HG03103 (cell line): ENCODE data around the gene NAA38.
"Not testable (repeated sequence)": the region's sequence is repeated elsewhere in the genome, so short reads cannot be mapped to it uniquely, and the experiment has no call there.

ENCODE experiments used
- ATAC-seq: cut with Tn5 transposase; IDR thresholded peaks from one replicate; pipeline ENCODE4 v1.9.1; 2021; ENCODE audit warnings: low read depth; ENCODE audit not compliant: unreplicated experiment

NAA38 gene

DNA sequence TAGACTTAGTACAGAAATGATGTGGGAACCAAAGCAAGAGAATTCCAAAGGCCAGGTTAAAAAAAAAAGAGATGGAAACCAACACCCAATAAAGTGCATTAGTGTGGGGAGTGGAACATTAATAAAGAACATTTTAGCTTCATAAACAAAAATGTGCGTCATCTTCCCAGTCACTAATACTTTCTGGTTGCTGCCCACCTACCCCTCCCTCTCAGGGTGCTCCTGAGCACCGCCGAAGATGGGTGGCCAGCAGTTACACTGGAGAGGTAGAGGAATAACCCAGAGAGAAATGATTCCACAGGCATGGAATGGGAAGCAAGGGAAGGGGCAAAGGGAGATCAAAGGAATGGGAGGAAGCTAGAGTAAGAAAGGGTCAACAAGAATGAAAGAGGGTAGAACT is 25.3 kb upstream of the NAA38 start:
- no peak for ATAC-seq

DNA sequence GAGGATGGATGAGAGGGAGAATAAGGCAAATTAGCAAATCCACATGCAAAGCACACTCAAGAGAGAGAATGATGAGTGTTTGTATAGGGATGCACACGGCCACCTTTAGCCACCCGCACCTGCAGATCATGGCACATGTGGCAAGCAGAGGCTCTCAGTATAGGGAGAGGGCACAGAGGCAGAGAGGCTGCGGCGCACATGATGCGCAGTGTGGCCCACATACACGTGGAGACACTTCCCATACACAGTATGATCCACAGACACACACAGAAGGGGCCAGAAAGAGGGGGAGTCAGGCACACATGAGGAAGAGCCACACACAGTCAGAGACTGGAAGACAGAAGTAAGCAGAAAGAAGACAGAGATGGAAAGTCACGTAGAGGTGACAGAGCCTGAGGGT is 24.7 kb upstream of the NAA38 start:
- no peak for ATAC-seq

DNA sequence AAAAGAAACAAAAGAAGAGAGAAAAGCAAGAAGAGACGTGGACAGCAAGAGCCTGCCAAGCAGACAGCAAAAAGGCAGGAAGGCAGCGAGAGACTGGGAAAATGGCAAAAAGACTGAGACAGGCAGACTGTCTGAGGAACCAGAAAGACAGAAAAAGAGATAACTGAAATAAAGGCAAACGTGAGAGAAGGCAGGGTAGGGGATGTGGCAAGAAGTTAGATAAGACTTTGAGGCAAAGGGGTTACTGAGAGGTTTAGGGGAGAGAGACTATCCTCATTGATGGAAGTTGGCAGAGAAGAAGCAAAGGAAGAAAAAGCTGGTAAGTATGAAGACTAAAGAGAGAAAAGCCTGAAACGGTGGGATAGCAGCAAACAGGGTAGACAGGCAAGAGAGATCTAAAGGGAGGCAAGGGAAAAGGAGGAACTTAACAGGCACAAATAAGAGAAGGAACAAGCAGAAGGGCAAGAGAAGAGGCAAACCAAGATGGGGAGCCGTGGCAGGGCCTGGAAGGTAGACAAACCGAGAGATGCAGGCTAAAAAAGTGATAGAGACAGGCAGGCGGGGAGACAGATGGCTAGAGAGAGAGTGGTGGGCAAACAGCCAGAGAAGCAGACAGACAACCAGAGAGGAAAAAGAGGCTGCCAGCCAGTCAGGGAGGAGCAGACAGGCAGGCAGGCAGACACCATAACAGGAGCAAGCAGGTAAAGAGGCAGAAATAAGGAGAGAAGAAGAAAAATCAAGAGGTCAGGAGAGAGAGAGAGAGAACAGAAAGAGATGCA is 24.1 kb upstream of the NAA38 start:
- ATAC-seq, result no peak

DNA sequence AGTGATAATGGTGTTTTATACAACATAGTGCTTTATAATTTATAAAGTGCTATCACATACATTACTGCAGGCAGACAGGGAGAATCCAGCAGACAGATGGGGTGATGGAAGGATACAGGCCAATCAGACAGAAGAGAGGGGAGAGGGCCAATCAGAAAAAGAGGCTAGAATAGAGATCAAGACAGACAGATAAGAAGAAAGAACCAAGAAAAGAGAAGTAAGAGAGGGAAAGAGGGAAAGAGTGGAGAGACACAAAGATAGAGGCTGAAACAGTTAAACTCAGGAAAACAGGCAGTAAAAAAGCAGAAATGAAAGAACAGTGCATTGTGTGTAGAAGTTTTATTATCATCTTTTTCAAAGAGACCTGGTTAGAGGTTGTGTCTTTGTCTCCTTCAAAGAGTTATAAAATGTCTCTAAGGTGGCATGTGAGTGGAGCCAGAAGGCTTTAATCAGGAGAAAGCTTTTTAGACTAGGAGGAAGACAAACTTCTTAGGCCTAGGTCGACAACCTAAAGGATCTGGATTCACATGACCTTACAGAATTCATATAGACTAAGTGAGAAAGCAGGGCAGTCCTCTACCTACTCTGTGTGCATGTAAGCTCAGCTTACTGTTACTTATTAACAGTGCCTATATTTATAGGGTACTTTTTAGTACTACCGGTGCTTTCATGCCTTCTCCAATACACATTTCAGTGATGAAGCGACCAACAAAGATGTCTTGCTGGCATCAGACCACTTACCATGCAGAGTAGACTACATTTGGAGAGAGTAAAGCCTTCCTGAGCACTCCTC is 22.9 kb upstream of the NAA38 start:
- ATAC-seq, result no peak

DNA sequence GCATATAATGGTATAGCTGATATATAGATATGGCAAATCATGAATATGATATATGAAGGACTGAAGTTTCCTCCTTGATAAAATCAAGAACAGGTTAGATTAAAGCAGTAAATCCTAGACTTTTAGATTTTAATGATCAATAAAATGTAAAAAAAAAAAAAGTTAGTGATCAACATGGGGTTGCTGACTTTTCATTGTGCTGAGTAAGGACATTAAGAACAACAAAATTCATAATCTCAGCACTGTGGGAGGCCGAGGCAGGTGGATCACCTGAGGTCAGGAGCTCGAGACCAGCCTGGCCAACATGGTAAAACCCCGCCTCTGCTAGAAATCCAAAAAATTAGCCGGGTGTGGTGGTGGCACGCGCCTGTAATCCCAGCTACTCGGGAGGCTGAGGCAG is 20.9 kb upstream of the NAA38 start:
- ATAC-seq, result no peak

DNA sequence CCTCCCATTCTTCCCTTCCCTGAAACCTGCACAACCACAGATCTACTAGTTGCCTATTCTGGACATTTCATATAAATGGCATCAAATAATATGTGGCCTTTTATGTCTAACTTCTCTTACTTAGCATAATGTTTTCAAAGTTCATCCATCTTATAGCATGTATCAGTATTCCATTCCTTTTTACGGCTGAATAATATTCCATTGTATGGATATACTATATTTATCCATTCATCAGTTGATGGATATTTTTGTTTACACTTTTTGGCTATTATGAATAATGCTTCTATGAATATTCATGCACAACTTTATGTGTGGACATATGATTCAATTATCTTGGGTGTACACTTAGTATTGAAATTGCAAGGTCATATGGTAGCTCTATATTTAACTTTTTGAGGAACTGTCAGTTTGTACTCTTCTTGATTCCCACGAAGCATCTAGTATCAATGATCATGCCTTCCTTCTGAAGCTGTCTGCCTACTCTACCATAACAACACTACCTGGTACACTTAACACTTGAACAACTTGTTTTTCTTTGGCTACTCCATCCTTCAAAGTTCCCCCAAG is 18.5 kb upstream of the NAA38 start:
- ATAC-seq, result no peak

DNA sequence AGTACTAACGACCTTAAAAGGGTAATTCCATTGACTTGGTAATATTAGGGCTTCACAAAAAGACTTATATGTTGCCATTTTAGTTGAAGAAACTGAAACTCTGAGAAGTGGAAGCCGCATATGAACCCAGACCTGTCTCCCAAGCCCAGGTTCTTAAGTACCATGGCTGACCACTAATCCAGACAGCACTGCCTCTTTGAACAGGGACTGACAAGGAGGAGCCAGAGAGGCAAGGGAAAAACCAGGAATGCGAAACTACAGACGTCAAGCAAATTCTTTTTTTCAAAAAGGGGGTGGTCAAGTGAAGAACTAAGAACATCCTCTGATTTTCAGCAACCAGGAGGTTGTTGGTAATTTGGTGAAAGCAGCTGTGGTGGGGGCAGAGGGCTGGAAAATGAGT is 15.7 kb upstream of the NAA38 start:
- ATAC-seq, result no peak

DNA sequence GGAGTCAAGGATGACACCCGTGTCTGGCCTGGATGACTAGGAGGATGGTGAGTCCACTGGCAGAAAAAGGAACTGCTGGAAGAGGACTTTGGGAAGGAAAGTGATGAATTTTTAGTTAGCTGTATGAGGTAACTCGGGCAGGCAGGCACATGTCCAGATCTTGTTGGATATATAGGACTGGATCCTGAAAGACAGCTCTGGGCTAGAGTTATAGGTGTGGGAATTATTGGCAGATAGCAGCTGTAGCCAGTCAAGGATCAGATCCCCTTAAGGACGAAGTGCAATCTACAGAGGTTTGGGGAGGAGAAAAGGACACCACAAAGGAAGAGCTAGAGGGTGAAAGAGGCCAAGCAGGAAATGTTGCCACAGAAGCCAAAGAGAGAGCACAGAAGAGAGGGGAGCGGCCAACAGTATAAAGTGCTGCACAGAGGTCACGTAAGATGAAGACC is 10.5 kb upstream of the NAA38 start:
- no peak for ATAC-seq

DNA sequence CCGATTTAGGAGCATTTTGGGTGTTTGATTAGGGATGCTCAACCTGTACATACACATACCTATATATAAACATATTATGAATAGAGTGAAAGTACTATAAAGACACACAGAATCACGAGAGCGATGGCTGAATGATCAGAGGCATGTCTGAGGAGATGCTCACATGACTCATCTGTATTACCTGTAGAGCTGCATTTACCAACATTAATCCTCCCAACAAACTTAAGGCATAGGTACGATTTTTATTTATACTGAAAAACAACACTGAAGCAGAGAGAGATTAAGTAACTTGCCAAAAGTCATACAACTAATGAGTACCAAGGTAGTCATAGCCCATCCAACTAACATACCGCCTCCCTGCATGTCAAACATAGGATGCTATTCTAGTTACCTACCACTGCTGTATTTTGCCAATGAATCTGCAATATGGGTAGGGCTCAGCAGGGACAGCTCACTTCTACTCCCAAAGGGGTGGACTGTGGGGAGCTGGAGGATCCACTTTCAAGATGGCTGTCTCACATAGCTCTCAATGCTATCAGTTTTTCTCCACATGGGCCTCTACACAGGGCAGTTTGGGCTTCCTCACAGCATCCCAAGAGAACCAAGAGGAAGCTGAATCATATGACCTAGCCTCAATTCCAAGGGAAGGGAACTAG is 7.8 kb upstream of the NAA38 start:
- ATAC-seq, result no peak

DNA sequence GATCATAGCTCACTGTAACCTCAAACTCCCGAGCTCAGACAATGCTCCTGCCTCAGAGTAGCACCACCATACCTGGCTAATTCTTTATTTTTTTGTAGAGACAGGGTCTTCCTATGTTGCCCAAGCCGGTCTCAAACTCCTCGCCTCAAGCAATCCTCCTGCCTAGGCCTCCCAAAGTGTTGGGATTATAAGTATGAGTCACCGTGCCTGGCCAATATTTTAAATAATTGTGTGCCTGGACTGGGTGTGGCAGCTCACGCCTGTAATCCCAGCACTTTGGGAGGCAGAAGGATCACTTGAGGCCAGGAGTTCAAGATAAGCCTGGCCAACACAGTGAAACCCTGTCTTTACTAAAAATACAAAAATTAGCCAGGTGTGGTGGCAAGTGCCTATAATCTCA is 7.0 kb upstream of the NAA38 start:
- ATAC-seq, result not testable (repeated sequence)

DNA sequence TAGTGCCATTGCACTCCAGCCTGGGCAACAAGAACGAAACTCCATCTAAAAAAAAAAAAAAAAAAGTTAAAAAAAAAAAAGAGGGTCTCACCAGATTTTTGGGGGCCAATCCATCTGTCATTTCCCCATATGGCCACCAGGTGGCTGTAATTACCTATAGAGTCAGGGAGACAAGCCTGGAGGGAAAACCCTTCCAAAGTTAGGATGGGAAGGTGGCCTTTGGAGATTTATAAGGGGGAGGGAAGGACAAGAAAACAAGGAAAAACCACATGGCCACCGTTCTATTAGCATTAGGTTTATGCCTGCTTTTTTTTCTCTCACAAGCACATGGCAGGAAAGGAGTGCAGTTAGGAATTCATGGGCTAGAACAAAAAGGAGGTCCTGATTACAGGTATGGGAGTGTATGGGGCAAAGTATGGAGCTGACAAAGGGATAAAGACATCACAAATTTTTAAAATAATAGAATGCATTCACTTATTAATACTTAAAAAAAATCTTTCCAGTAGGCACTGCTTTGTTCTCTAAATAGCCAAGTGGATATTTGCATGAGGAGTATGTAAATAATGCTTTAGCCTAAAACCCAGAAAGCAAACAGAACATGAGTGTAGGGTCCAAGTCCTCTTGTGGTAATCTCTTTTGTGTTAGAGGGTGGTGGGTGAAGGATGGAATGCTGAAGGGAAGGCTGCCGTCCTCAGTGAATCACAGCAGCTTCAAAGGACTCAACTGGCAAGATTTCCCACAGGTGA is 5.5 kb upstream of the NAA38 start:
- ATAC-seq, result no peak

DNA sequence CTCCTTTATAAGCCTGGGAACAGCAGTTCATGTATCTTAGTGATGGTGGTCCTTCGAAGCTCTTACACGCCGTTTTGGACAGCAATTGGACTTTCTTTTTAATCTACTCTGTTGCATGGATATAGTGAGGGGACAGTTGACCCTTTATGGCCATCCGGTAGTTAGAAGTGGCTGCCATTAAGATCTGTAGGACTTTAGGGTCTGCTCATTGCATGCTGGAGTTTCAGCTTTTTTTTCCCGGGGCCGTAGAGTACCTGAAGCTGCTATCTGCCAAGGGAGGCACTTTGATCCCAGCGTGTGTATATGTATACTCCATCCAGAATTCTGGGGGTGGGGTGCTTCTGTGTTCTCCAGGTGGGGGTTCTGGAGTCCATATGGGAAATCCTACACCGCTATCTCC is 1.7 kb upstream of the NAA38 start:
- ATAC-seq, result no peak

DNA sequence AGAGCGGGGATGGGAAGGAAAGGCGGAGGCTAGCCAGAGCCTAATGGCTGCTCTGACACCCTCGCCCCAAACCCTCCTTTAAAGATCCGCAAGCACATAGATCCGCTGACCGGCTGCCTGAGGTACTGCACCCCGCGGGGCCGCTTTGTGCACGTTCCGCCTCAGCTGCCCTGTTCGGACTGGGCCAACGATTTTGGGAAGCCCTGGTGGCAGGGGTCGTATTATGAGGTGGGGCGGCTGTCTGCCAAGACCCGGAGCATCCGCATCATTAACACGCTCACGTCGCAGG is 1.1 kb upstream of the NAA38 start:
- ATAC-seq, result no peak

DNA sequence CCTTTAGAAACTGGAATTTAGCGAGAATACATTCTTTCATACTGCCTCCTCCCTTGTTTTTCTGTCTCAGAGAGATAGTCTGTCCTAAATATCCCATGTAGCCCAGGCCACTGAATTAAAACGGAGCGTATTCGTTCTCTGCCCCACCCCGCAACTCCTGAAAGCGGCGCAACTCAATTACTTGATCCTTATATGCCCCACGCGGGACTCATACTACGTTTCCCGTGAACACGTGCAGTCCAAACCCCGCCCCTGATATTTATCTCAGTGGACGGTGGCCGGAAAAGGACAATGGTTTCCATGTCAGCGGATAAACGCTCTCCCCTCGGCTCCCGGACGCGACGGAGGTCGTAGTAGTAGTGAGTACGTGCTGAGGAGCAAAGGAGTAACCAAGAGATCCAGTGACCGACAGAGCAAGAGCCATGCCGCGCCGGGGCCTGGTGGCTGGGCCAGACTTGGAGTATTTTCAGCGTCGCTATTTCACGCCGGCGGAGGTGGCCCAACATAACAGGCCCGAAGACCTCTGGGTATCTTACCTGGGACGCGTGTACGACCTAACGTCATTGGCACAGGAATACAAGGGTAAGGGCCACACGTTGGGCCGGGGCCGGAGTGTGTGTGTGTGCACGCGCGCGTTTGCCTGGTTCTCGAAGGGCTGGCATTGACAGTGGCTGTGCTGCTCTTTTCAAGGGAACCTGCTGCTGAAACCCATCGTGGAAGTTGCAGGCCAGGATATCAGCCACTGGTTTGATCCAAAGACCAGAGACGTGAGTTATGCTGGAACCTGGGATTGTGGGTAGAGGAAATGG is 558 bp upstream of the NAA38 start, which contains the start of gene CYB5D1:
Gene CYB5D1, plus strand, starts transcription at position 291 of the 809 bp plus-strand sequence. Its CDS starts 132 bp downstream, at position 423.
- ATAC-seq, result peak; percentile 35

DNA sequence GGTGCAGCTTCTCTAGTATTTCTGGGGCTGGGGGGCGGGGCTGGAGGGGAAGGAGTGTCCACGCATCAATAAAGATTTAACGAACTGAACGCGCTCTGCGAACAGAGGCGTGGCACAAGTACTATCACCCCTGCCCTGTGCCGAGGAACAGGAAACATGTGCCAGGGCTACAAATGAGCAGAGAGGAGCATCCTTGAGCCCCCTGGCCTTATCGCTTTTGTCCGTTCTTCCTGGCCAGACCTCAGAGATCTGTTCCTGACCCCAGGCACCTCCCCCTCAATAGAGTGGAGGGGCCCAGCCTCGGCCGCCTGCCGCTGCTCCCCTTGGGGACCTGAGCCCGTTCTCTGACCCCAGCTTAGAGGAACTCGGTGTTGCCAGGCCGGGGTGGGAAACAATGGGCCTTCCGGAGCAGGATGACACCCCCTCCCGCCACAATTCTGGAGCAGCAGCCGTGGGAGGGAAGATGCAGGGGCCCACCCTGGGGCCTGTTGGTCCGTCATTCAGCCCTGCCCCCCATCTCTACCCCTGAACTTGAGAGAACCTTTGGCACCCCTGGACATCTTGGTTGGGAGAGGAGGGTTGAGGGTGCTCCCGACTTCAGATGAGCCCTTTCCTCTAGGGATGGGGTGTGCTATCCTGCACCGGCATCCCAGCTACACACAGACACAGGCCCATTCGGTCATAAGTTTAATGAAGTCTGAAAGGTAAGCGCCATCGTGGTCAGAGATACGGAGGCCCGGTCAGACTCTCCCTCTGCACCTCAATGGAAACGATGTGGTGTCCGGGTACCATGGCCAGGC is 1.1 kb downstream of the NAA38 start:
- no peak for ATAC-seq

DNA sequence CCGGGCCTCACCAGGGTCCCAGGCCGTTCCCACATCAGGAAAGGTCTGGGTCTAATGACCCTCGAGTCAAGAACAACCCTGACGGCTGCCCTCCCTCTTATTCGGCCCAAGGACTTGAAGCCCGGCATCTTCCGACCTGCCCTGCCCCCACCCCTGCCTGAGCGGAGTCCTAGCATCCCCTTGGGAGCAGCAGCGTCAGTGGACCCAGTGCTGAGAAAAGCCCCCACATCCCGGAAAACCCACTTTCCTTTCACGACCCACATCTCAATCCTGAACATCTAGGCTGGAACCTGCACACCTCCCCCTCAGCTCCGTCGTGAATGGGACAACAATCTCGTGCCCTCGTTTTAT is 1.7 kb downstream of the NAA38 start:
- no peak for ATAC-seq

DNA sequence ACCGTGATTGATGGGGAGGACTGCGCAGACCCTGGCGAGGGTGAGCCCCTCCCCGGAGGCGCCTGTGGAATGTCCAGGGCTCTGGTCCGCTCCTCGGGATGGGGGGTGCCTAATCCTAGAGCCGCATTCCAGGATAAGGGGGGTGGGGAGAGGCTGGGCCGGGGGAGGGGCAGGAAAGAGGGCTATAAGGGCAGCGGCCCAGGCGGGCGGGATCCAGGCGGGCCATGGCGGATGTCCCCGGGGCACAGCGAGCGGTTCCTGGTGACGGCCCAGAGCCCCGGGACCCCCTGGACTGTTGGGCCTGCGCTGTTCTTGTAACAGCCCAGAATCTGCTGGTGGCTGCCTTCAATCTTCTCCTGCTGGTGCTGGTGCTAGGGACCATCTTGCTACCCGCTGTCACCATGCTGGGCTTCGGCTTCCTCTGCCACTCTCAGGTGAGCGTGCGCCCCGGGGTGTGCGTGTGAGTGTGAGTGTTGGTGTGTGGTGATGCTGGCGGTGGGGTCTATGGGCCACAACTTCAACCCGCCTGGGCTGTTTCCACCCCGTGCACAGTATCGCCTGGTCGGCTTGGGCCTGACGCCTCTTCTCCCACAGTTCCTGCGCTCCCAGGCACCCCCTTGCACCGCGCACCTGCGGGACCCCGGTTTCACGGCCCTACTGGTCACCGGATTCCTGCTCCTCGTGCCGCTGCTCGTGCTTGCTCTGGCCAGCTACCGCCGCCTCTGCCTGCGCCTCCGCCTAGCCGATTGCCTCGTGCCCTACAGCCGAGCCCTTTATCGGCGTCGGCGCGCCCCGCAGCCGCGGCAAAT is 2.3 kb downstream of the NAA38 start, which contains the start of gene TMEM88:
Gene TMEM88, plus strand, starts transcription at position 216 of the 809 bp plus-strand sequence. Its CDS starts 9 bp downstream, at position 225.
- ATAC-seq, result no peak
